Fibroblast of mammary gland (primary cell): ENCODE results near the gene ADAMTS14.

Experiments used
- DNase-seq: peaks from one replicate; pipeline ENCODE4 v3.0.0-alpha.2; 2010; ENCODE audit warnings: low read depth
- H3K4me3 ChIP-seq: 2 replicates; pipeline ENCODE4 v1.5.1; 2011; ENCODE audit warnings: low read depth, mild to moderate bottlenecking, low read length, moderate library complexity; ENCODE audit not compliant: control insufficient read depth
- TF ChIP-seq, protein P1 (sequence below): conservative IDR thresholded peaks from 2 replicates; pipeline ENCODE4 v1.5.1; 2011; ENCODE audit warnings: low read depth, low read length, inconsistent platforms; ENCODE audit not compliant: control insufficient read depth, insufficient read depth

The ADAMTS14 gene

DNA sequence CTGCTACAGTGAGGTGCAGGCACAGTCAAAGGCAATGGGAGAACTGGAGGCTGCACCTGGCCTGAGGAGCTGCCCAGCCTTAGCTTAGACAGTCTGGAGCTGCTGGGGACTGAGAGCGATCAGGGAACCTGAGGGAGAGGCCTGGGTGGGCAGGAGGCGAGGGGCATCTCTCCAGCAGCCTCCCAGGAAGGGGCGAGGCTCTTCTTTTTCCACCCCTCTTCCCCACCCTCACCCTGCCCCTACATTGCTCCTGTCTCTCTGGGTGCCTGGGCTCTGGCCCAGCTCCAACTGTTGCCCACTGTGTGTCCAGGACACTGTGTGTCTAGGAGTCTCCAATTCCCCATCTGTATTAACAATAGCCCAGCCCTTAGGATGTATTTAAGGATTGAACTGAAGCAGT lies 76.0 kb downstream of the ADAMTS14 start:
- no peak overlapping the region for H3K4me3 ChIP-seq
- DNase-seq: no peak
- TF ChIP-seq, protein P1, sequence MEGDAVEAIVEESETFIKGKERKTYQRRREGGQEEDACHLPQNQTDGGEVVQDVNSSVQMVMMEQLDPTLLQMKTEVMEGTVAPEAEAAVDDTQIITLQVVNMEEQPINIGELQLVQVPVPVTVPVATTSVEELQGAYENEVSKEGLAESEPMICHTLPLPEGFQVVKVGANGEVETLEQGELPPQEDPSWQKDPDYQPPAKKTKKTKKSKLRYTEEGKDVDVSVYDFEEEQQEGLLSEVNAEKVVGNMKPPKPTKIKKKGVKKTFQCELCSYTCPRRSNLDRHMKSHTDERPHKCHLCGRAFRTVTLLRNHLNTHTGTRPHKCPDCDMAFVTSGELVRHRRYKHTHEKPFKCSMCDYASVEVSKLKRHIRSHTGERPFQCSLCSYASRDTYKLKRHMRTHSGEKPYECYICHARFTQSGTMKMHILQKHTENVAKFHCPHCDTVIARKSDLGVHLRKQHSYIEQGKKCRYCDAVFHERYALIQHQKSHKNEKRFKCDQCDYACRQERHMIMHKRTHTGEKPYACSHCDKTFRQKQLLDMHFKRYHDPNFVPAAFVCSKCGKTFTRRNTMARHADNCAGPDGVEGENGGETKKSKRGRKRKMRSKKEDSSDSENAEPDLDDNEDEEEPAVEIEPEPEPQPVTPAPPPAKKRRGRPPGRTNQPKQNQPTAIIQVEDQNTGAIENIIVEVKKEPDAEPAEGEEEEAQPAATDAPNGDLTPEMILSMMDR: no peak

DNA sequence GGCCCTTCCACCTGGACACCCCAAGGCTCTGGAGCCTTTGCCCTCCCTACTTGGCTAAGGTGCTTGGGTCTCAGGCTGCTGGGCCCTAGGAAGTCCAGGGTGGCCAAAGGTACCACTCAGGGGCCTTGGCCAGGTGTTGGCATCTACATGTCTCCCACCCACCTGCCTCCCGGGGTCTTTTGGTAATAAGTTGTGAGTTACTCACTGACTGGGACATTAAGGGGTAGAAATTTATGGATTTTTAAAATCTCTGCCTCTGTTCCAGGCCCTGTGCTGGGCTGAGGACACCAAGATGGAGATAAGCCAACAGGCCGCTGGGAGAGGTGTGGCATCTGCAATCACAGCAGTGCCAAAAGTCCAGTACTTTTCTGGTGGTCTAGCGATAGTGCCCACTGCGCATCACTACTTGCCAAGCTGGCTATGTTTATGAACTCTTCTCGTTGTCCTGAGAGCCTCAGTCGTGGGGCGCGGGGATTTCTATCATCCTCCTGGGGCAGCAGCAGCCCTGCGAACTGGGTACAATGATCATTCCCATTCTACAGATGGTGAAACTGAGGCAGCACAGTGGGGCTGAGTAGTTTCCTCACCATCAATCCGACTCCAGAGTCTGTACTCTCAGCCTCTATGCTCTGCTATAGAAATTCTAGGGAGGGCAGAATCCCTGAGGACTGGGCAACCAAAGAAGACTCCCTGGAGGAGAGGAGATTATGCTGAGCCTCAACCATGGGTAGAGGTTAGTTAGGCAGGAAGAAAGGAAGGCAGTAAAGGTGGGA lies 76.7 kb downstream of the ADAMTS14 start:
- H3K4me3 ChIP-seq: no peak overlapping the region
- TF ChIP-seq, protein P1: no peak
- no peak for DNase-seq

DNA sequence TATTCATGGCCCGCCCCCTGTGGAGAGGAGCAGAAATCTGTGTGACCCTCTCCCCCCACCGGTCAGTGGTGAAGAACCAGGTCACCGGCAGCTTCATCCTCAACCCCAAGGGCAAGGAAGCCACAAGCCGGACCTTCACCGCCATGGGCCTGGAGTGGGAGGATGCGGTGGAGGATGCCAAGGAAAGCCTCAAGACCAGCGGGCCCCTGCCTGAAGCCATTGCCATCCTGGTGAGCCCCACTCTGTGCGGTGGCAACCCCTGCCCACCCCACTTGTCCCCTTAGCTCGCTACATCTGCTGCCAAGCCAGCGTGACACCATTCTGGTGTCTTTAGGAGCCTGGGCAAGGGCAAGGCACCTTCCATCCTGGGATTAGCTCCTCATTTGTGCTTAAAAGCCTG lies 77.5 kb downstream of the ADAMTS14 start:
- no peak overlapping the region for H3K4me3 ChIP-seq
- no peak for DNase-seq
- TF ChIP-seq, protein P1: no peak

DNA sequence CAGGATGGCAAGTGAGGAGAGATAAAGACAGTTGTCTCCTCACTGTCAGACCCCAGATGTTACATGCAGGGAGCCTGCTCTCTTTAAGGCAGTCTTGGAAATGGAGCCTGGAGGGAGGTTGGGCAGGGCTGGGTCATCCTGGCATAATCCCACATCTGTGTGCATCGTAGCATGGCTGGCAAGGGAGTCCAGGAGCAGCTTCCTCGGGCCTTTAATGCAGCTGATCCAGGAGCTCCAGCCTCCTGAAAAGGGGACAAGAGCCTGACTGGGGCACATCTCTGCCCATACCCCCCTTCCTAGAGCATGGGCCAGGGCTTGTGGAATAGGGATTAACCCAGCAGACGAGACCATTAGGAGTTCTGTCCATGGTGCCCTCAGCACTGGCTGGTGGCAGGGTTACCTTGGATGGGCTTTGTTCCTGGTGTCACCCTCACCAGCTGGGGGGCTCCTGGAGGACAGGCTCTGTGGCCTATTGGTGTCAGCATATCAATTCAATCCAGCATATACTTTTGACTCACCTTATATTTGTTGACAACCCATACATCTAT lies 77.9 kb downstream of the ADAMTS14 start:
- TF ChIP-seq, protein P1: no peak
- DNase-seq: no peak
- H3K4me3 ChIP-seq: no peak overlapping the region

DNA sequence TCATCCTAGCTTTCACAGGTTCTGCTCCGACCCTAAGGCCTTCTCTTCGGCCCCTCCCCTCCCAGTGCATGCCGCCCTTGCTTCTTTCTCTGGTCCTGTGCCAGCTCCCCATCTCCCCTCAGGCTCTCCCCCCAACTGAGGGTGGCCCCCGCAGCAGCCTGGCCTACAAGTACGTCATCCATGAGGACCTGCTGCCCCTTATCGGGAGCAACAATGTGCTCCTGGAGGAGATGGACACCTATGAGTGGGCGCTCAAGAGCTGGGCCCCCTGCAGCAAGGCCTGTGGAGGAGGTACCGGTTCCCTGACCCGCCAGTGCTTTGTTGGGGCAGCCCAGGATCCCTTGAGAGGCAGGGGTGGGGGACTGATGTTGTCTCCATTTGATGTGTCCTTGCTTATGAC lies 79.0 kb downstream of the ADAMTS14 start:
- TF ChIP-seq, protein P1: no peak
- no peak for DNase-seq
- no peak overlapping the region for H3K4me3 ChIP-seq

DNA sequence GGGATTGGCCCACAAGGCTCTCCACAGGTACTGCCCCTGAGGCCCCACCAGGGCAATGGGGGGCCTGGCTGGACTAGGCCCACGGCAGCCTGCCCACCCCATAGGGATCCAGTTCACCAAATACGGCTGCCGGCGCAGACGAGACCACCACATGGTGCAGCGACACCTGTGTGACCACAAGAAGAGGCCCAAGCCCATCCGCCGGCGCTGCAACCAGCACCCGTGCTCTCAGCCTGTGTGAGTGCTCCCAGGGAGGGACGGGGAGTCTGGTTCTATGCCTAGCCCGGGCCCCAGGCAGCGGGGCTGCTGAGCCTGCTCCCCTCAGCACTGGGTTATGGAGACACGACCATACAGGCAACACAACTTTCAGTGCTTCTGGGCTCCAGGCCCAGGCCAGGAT lies 79.7 kb downstream of the ADAMTS14 start:
- TF ChIP-seq, protein P1: no peak
- no peak for DNase-seq
- H3K4me3 ChIP-seq: no peak overlapping the region
